NB4 (cell line): ENCODE data around the gene HLTF.

Experiments used
- CTCF ChIP-seq: IDR thresholded peaks from one replicate; pipeline ENCODE4 v1.5.1; 2012; ENCODE audit warnings: low read depth, low read length
- MAX ChIP-seq: IDR thresholded peaks from 2 replicates; pipeline ENCODE4 v1.6.1; 2011; ENCODE audit warnings: low read depth, low read length
- MYC ChIP-seq: IDR thresholded peaks from 2 replicates; pipeline ENCODE4 v1.6.1; 2011; ENCODE audit warnings: low read depth, low read length
- POLR2A ChIP-seq: IDR thresholded peaks from 2 replicates; pipeline ENCODE4 v1.6.1; 2011; ENCODE audit warnings: mild to moderate bottlenecking; ENCODE audit not compliant: insufficient read length; ENCODE audit errors: extremely low read depth

- TF ChIP-seq MYC (no peak), CTCF (no peak), POLR2A (no peak), MAX (no peak)
These were observed 72.6 kb downstream of the HLTF start for GRCh38 chr3:149013726-149014125.
